DND-41 (cell line): Measurements from ENCODE around the gene RHBDD1.
A peak's percentile ranks its signal among the peaks of the same experiment; 100 is the strongest.
"Not testable (repeated sequence)": the region's sequence is repeated elsewhere in the genome, so short reads cannot be mapped to it uniquely, and the experiment has no call there.

Source experiments
- ATAC-seq: fragments of 200-7000 bp; cut with Tn5 transposase; 3 replicates; pipeline ENCODE4 v1.9.1; 2021; ENCODE audit warnings: low read depth; ENCODE audit not compliant: insufficient read depth
- DNase-seq: peaks from one replicate; pipeline ENCODE4 v3.0.0-alpha.2; 2020
- H2AFZ ChIP-seq: 2 replicates; pipeline ENCODE4 v1.6.0; 2012; ENCODE audit warnings: low read depth, low read length
- H3K27ac ChIP-seq: 2 replicates; pipeline ENCODE4 v1.5.1; 2012; ENCODE audit warnings: low read length, inconsistent platforms
- H3K27me3 ChIP-seq: fragments of 200-600 bp; sonication (generic); 2 replicates; pipeline ENCODE4 v1.6.0; 2012; ENCODE audit warnings: low read length, mild to moderate bottlenecking, inconsistent platforms; ENCODE audit not compliant: insufficient read depth, poor library complexity
- H3K36me3 ChIP-seq: 2 replicates; pipeline ENCODE4 v1.5.1; 2012; ENCODE audit warnings: low read length, inconsistent platforms; ENCODE audit not compliant: insufficient read depth
- H3K4me1 ChIP-seq: 2 replicates; pipeline ENCODE4 v1.5.1; 2012; ENCODE audit warnings: mild to moderate bottlenecking, low read length; ENCODE audit not compliant: insufficient read depth
- H3K4me2 ChIP-seq: 2 replicates; pipeline ENCODE4 v1.6.0; 2012; ENCODE audit warnings: mild to moderate bottlenecking, moderate library complexity, low read length, inconsistent platforms; ENCODE audit not compliant: insufficient read depth
- H3K4me3 ChIP-seq, 2 experiments: fragments of 200-600 bp in 1 of 2; shearing (Covaris generic) in 1 of 2; 2 replicates each; pipeline ENCODE4 v1.5.1; 2012 to 2016; ENCODE audit warnings: inconsistent platforms in 2 of 2, low read length in 2 of 2, mild to moderate bottlenecking in 2 of 2, low read depth in 1 of 2, moderate library complexity in 1 of 2
- H3K79me2 ChIP-seq: 2 replicates; pipeline ENCODE4 v1.6.0; 2012; ENCODE audit warnings: low read length, inconsistent platforms; ENCODE audit not compliant: insufficient read depth
- H3K9ac ChIP-seq: 2 replicates; pipeline ENCODE4 v1.6.0; 2012; ENCODE audit warnings: low read depth, mild to moderate bottlenecking, inconsistent platforms, low read length, moderate library complexity
- H3K9me3 ChIP-seq: 2 replicates; pipeline ENCODE4 v1.5.1; 2012; ENCODE audit warnings: low read length, moderate library complexity, mild to moderate bottlenecking, inconsistent platforms; ENCODE audit not compliant: insufficient read depth, severe bottlenecking
- H4K20me1 ChIP-seq: 2 replicates; pipeline ENCODE4 v1.6.0; 2012; ENCODE audit warnings: low read length; ENCODE audit not compliant: insufficient read depth
- EZH2 ChIP-seq: IDR thresholded peaks from 3 replicates; pipeline ENCODE4 v1.6.1; 2012; ENCODE audit warnings: borderline replicate concordance, low read depth, mild to moderate bottlenecking, moderate library complexity, low read length, inconsistent platforms; ENCODE audit not compliant: severe bottlenecking
- TF ChIP-seq, protein P1 (sequence below): IDR thresholded peaks from 2 replicates; pipeline ENCODE4 v1.5.1; 2012; ENCODE audit warnings: borderline replicate concordance, low read length, moderate library complexity, mild to moderate bottlenecking; ENCODE audit not compliant: poor library complexity, severe bottlenecking; ENCODE audit errors: extremely low read depth

The RHBDD1 gene

DNA sequence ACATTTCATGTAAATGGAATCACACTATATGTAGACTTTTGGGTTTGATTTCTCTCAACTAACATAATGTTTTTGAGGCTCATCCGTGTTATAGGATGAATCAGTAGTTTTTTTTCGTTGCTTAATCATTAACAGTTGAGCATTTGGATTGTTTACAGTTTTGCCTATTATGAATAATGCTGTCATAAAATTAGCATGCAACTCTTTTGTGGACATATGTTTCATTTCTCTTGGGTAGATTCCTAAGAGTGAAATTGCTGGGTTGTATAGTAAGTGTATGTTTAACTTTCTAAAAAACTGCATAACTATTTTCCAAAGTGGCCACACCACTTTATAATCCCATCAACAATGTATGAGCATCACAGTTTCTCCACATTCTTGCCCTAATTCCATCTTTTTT lies 7.7 kb upstream of the RHBDD1 start:
- H3K79me2 ChIP-seq: no peaks in the 10 kb centered on the region
- DNase-seq (no peak), ATAC-seq (no peak)

DNA sequence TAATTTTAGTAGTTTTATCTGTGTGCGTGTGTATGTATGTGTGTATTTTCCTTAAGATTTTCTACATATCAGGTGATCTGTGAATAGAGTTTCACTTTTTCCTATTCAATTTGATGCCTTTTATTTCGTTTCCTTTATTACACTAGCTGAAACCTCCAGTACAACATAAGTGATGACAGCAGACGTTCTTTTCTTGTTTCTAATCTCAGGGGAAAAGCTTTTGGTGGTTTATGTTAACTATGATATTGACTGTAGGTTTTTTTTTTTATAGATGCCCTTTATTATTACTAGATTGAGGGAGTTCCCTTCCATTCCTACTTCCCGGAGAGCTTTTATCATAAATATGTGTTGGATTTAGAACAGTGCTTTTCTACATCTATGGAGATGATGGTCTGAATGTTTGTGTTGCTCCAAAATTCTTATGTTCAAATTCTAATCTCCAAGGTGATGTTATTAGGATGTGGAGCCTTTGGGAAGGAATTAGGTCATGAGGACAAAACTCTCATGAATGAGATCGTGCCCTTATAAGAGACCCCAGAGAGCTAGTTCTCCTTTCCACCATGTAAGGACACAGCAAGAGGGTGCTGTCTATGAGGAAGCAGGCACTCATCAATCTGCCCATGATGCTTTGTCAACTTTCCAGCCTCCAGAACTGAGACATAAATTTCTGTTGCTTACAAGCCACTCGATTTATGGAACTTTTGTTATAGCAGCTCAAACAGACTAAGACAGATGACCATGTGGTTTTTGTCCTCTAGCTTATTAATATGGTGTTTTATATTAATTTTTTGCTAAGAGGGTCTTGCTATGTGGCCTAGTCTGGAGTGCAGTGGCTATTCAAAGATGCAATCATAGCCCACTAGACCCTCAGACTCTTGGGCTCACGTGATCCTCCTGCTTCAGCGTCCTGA lies 5.9 kb upstream of the RHBDD1 start:
- no peak overlapping the region for H3K4me3 ChIP-seq
- DNase-seq: no peak
- no peaks in the 10 kb centered on the region for H4K20me1 ChIP-seq
- no peak overlapping the region for H3K9ac ChIP-seq
- no peaks in the 10 kb centered on the region for H3K36me3 ChIP-seq
- H3K27me3 ChIP-seq: no peaks in the 10 kb centered on the region
- H3K9me3 ChIP-seq: no peaks in the 10 kb centered on the region
- H3K4me2 ChIP-seq: no peak overlapping the region
- H3K4me1 ChIP-seq: peaks cover 13% of the 10 kb centered on the region; the same call in 1 of the 2 replicates
- H3K79me2 ChIP-seq: peaks cover 2% of the 10 kb centered on the region; the same call in 1 of the 2 replicates
- no peak for TF ChIP-seq EZH2
- H2AFZ ChIP-seq: no peak overlapping the region
- no peak overlapping the region for H3K27ac ChIP-seq
- no peak for ATAC-seq

More for the DNA sequence above, 7.7 kb upstream of the RHBDD1 start:
- no peaks in the 10 kb centered on the region for H3K27me3 ChIP-seq
- H3K4me2 ChIP-seq: no peak overlapping the region
- TF ChIP-seq EZH2: no peak
- TF ChIP-seq, protein P1, sequence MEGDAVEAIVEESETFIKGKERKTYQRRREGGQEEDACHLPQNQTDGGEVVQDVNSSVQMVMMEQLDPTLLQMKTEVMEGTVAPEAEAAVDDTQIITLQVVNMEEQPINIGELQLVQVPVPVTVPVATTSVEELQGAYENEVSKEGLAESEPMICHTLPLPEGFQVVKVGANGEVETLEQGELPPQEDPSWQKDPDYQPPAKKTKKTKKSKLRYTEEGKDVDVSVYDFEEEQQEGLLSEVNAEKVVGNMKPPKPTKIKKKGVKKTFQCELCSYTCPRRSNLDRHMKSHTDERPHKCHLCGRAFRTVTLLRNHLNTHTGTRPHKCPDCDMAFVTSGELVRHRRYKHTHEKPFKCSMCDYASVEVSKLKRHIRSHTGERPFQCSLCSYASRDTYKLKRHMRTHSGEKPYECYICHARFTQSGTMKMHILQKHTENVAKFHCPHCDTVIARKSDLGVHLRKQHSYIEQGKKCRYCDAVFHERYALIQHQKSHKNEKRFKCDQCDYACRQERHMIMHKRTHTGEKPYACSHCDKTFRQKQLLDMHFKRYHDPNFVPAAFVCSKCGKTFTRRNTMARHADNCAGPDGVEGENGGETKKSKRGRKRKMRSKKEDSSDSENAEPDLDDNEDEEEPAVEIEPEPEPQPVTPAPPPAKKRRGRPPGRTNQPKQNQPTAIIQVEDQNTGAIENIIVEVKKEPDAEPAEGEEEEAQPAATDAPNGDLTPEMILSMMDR: no peak
- H3K27ac ChIP-seq: no peak overlapping the region
- H3K4me1 ChIP-seq: no peaks in the 10 kb centered on the region
- no peaks in the 10 kb centered on the region for H3K9me3 ChIP-seq
- no peaks in the 10 kb centered on the region for H4K20me1 ChIP-seq
- H3K4me3 ChIP-seq: no peak overlapping the region
- H2AFZ ChIP-seq: no peak overlapping the region
- H3K9ac ChIP-seq: no peak overlapping the region
- no peaks in the 10 kb centered on the region for H3K36me3 ChIP-seq

DNA sequence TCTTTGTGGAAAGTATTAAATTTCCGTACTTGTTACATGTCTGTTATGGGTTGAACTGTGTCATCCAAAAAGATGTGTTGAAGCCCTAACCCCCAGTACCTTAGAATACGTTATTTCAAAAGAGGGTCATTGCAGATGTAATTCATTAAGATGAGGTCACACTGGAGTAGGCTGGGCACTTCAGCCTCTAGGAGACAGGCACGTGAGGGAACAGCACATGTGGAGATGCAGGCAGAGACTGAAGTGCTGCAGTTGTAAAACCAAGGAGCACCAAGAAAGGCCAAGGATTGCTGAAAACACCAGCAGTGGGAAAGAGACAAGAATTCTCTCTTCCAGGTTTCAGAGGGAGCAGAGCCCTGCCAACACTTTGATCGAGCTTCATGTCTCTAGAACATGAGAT lies 4.6 kb upstream of the RHBDD1 start:
- DNase-seq (no peak), ATAC-seq (no peak)
- Histone ChIP-seq H3K4me2 (no peak overlapping the region), H3K79me2 (peaks cover 9% of the 10 kb centered on the region), H3K9me3 (no peaks in the 10 kb centered on the region), H3K9ac (no peak overlapping the region), H3K4me1 (peaks cover 22% of the 10 kb centered on the region), H4K20me1 (no peaks in the 10 kb centered on the region), H3K4me3 (no peak overlapping the region), H3K27me3 (no peaks in the 10 kb centered on the region), H2AFZ (no peak overlapping the region), H3K27ac (no peak overlapping the region), H3K36me3 (no peaks in the 10 kb centered on the region)
- no peak for TF ChIP-seq EZH2
- TF ChIP-seq, protein P1: no peak

DNA sequence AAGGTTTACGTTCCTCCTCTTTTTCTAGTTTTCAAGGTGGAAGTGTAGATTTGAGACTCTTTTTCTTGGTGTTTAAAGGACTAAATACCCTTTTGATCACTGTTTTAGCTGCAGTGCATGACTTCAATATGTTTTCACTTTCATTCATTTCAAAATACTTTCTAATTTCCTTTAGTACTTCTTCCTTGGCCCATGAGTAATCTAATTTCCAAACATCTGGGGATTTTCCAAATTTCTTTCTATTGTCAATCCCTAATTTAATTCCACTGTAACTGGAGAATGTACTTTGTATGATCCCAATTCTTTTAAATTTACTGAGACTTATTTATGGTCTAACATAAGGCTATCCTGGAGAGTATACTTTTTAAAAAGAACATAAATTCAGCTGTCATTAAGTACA lies 3.8 kb upstream of the RHBDD1 start:
- H3K36me3 ChIP-seq: no peaks in the 10 kb centered on the region
- DNase-seq (no peak), ATAC-seq (no peak)
- no peak overlapping the region for H3K27ac ChIP-seq
- no peak overlapping the region for H3K4me2 ChIP-seq
- no peak overlapping the region for H3K4me3 ChIP-seq
- no peak overlapping the region for H2AFZ ChIP-seq
- peaks cover 14% of the 10 kb centered on the region for H3K79me2 ChIP-seq
- no peak overlapping the region for H3K9ac ChIP-seq
- no peaks in the 10 kb centered on the region for H3K27me3 ChIP-seq
- TF ChIP-seq, protein P1: no peak
- no peak for TF ChIP-seq EZH2
- H4K20me1 ChIP-seq: no peaks in the 10 kb centered on the region
- no peaks in the 10 kb centered on the region for H3K9me3 ChIP-seq
- peaks cover 25% of the 10 kb centered on the region for H3K4me1 ChIP-seq

DNA sequence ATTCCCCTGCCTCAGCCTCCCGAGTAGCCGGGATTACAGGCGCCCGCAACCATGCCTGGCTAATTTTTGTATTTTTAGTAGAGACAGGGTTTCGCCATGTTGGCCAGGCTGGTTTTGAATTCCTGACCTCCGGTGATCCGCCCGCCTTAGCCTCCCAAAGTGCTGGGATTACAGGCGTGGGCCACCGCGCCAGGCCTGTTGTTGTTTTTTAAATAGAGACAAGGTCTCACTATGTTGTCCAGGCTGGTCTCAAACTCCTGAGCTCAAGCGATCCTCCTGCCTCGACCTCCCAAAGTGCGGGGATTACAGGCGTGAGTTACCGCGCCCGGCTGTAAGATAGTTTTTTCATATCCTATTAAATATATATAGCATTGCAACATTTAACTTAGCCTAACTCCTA lies 974 bp upstream of the RHBDD1 start:
- Histone ChIP-seq H3K4me2 (peak overlapping the region; percentile 92), H3K79me2 (peaks cover 41% of the 10 kb centered on the region), H3K9ac (peak overlapping the region; percentile 90), H3K4me3 (peak overlapping the region; percentile 64 to 68; a peak in 3 of 4 replicates), H3K4me1 (peaks cover 53% of the 10 kb centered on the region), H2AFZ (peak overlapping the region; percentile 97; the same call in 1 of the 2 replicates)
- not testable (repeated sequence) for H3K27me3 ChIP-seq, H4K20me1 ChIP-seq, H3K9me3 ChIP-seq, ATAC-seq, H3K36me3 ChIP-seq, H3K27ac ChIP-seq
- DNase-seq: peak; percentile 6
